GM21786 (cell line): Measurements from ENCODE around the gene TRPM3.

Experiments
- ATAC-seq: cut with Tn5 transposase; IDR thresholded peaks from one replicate; pipeline ENCODE4 v1.9.1; 2021; ENCODE audit not compliant: unreplicated experiment

Gene TRPM3

GRCh38 chr9:71121275-71122021 is at the start of gene TRPM3:
TSS of gene TRPM3 (minus strand) at chr9:71121621. CDS start at chr9:71121354, 267 bp downstream.
- no peak for ATAC-seq

GRCh38 chr9:71168418-71168817 is 47.0 kb upstream of the TRPM3 start:
- no peak for ATAC-seq

GRCh38 chr9:71162126-71162525 is 40.7 kb upstream of the TRPM3 start:
- ATAC-seq: no peak

- no peak for ATAC-seq
These were observed 36.3 kb upstream of the TRPM3 start for GRCh38 chr9:71157731-71158130.

- ATAC-seq: no peak
These were observed 25.9 kb upstream of the TRPM3 start for GRCh38 chr9:71147368-71147767.

GRCh38 chr9:71146511-71146910 is 25.1 kb upstream of the TRPM3 start:
- ATAC-seq: no peak

GRCh38 chr9:71145179-71145578 is 23.8 kb upstream of the TRPM3 start:
- no peak for ATAC-seq

- no peak for ATAC-seq
These were observed 23.1 kb upstream of the TRPM3 start for GRCh38 chr9:71144495-71144894.

GRCh38 chr9:71136696-71137095 is 15.3 kb upstream of the TRPM3 start:
- ATAC-seq: no peak

- no peak for ATAC-seq
These were observed 9.7 kb upstream of the TRPM3 start for GRCh38 chr9:71131145-71131544.

- ATAC-seq: no peak
These were observed 9.1 kb upstream of the TRPM3 start for GRCh38 chr9:71130521-71130920.

GRCh38 chr9:71128796-71129195 is 7.4 kb upstream of the TRPM3 start:
- no peak for ATAC-seq

- no peak for ATAC-seq
These were observed 5.9 kb upstream of the TRPM3 start for GRCh38 chr9:71127301-71127700.

GRCh38 chr9:71122421-71122820 is 1.0 kb upstream of the TRPM3 start:
- no peak for ATAC-seq

GRCh38 chr9:71122022-71122275 is 528 bp upstream of the TRPM3 start:
- ATAC-seq: no peak

GRCh38 chr9:71120501-71121247 is 747 bp downstream of the TRPM3 start:
- ATAC-seq: no peak

- no peak for ATAC-seq
These were observed 1.7 kb downstream of the TRPM3 start for GRCh38 chr9:71119746-71120145.

- no peak for ATAC-seq
These were observed 3.1 kb downstream of the TRPM3 start for GRCh38 chr9:71118324-71118723.

GRCh38 chr9:71115448-71115975 is 5.9 kb downstream of the TRPM3 start:
- ATAC-seq: no peak

GRCh38 chr9:71112866-71113265 is 8.6 kb downstream of the TRPM3 start:
- ATAC-seq: no peak

- no peak for ATAC-seq
These were observed 12.5 kb downstream of the TRPM3 start for GRCh38 chr9:71108937-71109336.

GRCh38 chr9:71106992-71107391 is 14.4 kb downstream of the TRPM3 start:
- ATAC-seq: no peak
